Astrocyte of the spinal cord (primary cell): ENCODE results near the gene ADAMTS2.

Experiments used
- DNase-seq: peaks from one replicate; pipeline ENCODE4 v3.0.0; 2011; ENCODE audit warnings: low read depth, low spot score
- H3K4me3 ChIP-seq: 2 replicates; pipeline ENCODE4 v1.5.1; 2011; ENCODE audit warnings: low read depth, mild to moderate bottlenecking, low read length, moderate library complexity
- in situ Hi-C: cut with HindIII; loops from 2 replicates; pipeline ENCODE4 v1.10.0; 2017; ENCODE audit warnings: low sequenced_read_pairs
- TF ChIP-seq, protein P1 (sequence below): IDR thresholded peaks from 2 replicates; pipeline ENCODE4 v1.5.1; 2012; ENCODE audit warnings: low read depth, mild to moderate bottlenecking, low read length, inconsistent platforms

Gene ADAMTS2

DNA sequence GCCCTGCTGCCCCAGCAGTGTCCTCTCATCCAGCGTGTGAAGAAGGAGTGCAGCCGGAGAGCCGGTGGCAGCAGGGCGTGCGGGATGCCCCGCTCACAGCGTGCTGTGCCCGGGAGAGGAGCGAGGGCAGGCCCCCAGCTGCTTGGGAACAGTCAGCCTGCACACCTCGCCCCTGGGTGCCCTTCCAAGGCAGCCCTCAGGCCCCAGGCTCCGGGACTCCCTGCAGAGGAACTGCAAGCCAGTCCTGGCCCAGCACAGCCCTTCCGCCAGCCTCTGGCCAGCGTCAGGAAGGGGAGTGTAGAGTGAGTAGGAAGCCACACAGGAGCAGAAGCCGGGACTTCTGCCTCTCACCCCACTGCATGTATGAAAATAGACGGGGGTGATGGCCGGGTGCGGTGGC, 43.5 kb downstream of the ADAMTS2 start:
- in situ Hi-C loops, result no loop called here
- DNase-seq, result no peak
- TF ChIP-seq, protein P1, sequence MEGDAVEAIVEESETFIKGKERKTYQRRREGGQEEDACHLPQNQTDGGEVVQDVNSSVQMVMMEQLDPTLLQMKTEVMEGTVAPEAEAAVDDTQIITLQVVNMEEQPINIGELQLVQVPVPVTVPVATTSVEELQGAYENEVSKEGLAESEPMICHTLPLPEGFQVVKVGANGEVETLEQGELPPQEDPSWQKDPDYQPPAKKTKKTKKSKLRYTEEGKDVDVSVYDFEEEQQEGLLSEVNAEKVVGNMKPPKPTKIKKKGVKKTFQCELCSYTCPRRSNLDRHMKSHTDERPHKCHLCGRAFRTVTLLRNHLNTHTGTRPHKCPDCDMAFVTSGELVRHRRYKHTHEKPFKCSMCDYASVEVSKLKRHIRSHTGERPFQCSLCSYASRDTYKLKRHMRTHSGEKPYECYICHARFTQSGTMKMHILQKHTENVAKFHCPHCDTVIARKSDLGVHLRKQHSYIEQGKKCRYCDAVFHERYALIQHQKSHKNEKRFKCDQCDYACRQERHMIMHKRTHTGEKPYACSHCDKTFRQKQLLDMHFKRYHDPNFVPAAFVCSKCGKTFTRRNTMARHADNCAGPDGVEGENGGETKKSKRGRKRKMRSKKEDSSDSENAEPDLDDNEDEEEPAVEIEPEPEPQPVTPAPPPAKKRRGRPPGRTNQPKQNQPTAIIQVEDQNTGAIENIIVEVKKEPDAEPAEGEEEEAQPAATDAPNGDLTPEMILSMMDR, result no peak
- H3K4me3 ChIP-seq, result no peak overlapping the region

- in situ Hi-C loops, result no loop called here
- TF ChIP-seq, protein P1, result no peak
- DNase-seq, result no peak
- no peak overlapping the region for H3K4me3 ChIP-seq
Measured at GRCh38 chr5:179301376-179301775, 43.9 kb downstream of the ADAMTS2 start.

DNA sequence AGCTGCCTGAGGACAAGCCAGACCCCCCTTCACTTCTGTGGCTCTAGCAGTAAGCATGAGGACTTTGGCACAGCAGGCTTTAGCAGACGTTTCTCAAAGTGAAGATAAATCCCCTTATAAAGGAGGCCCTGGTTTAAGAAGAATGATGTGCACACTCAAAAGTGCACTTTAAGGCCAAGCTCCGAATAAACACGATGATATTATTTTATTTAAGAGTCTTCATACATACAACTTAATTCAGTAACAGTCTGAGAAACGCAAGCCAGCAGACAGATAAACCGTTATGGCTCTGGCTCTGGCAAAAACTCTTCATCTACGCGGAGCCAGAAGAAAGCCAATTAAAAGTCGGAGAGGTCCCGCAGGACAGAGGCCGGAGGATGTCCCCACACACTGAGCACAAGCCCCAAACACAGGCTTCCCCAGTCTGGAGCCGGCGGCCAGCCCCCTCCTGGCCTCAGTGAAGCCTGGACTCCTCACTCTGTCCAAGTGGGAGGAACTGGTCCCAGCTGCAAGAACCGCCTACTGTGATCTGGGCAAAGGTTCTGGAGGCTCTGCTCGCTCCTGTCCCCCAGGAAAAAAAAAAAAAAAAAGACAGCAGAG, 44.6 kb downstream of the ADAMTS2 start:
- in situ Hi-C loops, result no loop called here
- TF ChIP-seq, protein P1, result no peak
- no peak overlapping the region for H3K4me3 ChIP-seq

GRCh38 chr5:179298181-179298993, 46.9 kb downstream of the ADAMTS2 start:
- TF ChIP-seq, protein P1, result no peak
- H3K4me3 ChIP-seq, result no peak overlapping the region
- in situ Hi-C loops, result no loop called here
- no peak for DNase-seq

More for the DNA sequence above, 44.6 kb downstream of the ADAMTS2 start:
- DNase-seq, result no peak

GRCh38 chr5:179297486-179298180, 47.6 kb downstream of the ADAMTS2 start:
- in situ Hi-C loops, result no loop called here
- TF ChIP-seq, protein P1, result no peak
- no peak overlapping the region for H3K4me3 ChIP-seq
- no peak for DNase-seq

- TF ChIP-seq, protein P1, result no peak
- no peak for DNase-seq
- no peak overlapping the region for H3K4me3 ChIP-seq
- in situ Hi-C loops, result no loop called here
Measured at GRCh38 chr5:179297026-179297425, 48.2 kb downstream of the ADAMTS2 start.
